Measurements from ENCODE around the gene PLA2G3. TPM values are rescaled to one million over a fixed set of nuclear protein-coding genes. Genes with fewer than 3 reads are reported as not detected.

PLA2G3 gene
- polyA plus RNA-seq, 1 donor (not counting 4 experiments of a cell fraction or from before 2014, with no cell fraction given) = 0.38 TPM

GRCh38 chr22:31103899-31104694, 36.2 kb downstream of the PLA2G3 start:
- Histone ChIP-seq H3K9me1 (ENCODE audit: control insufficient read depth, extremely low read depth, insufficient read depth, low read length) (no peaks in the 10 kb centered on the region), H3K9me3 (ENCODE audit: control insufficient read depth, low read depth, low read length) (no peaks in the 10 kb centered on the region), H3K79me2 (ENCODE audit: control insufficient read depth, insufficient read depth, low read length) (no peaks in the 10 kb centered on the region), H3K4me3 (ENCODE audit: control insufficient read depth in 2 of 3, extremely low read depth in 1 of 3, insufficient read depth in 2 of 3, low read depth in 1 of 3, low read length in 3 of 3) (no peak overlapping the region), H3K36me3 (ENCODE audit: control insufficient read depth in 2 of 2, extremely low read depth in 1 of 2, insufficient read depth in 2 of 2, low read length in 2 of 2) (peaks cover 30 to 42% of the 10 kb centered on the region in 2 experiments), H3K9ac (ENCODE audit: control insufficient read depth, extremely low read depth, insufficient read depth, low read length) (no peak overlapping the region), H3K27me3 (ENCODE audit: control insufficient read depth, extremely low read depth, insufficient read depth, low read length) (no peaks in the 10 kb centered on the region), H3K4me2 (ENCODE audit: control insufficient read depth, extremely low read depth, insufficient read depth, low read depth, low read length) (no peak overlapping the region), H3K4me1 (ENCODE audit: control insufficient read depth, extremely low read depth, insufficient read depth, low read length) (peaks cover 10% of the 10 kb centered on the region), H2AFZ (ENCODE audit: control insufficient read depth, low read length) (no peak overlapping the region), H4K20me1 (ENCODE audit: control insufficient read depth, extremely low read depth, insufficient read depth, low read length) (peaks cover 16% of the 10 kb centered on the region), H3K27ac (ENCODE audit: control insufficient read depth, insufficient read depth, low read length) (no peak overlapping the region)
- DNase-seq (ENCODE audit: low read depth, low spot score) (no peak), FAIRE-seq (no peak)
- dilution Hi-C loops (cut with MboI; ENCODE audit: extremely low pct_ligation_motif_present, low sequenced_read_pairs) = no loop called here
- TF ChIP-seq CTCF (optimal IDR thresholded peaks at IDR 0.05 in 1 of 3, IDR thresholded peaks at IDR 0.05 in 1 of 3, conservative IDR thresholded peaks at IDR 0.05 in 1 of 3; ENCODE audit: extremely low read depth in 1 of 3, insufficient read depth in 2 of 3, low read length in 3 of 3) (no peak), EZH2 (IDR thresholded peaks at IDR 0.05; ENCODE audit: low read length) (no peak)

GRCh38 chr22:31103111-31103510, 37.2 kb downstream of the PLA2G3 start:
- no peak overlapping the region for H3K9ac ChIP-seq (ENCODE audit: control insufficient read depth, extremely low read depth, insufficient read depth, low read length)
- dilution Hi-C loops (cut with MboI; ENCODE audit: extremely low pct_ligation_motif_present, low sequenced_read_pairs) = no loop called here
- H4K20me1 ChIP-seq (ENCODE audit: control insufficient read depth, extremely low read depth, insufficient read depth, low read length) = peaks cover 18% of the 10 kb centered on the region
- H3K4me3 ChIP-seq (ENCODE audit: control insufficient read depth in 2 of 3, extremely low read depth in 1 of 3, insufficient read depth in 2 of 3, low read depth in 1 of 3, low read length in 3 of 3) = no peak overlapping the region
- H3K27me3 ChIP-seq (ENCODE audit: control insufficient read depth, extremely low read depth, insufficient read depth, low read length) = no peaks in the 10 kb centered on the region
- no peak for DNase-seq (ENCODE audit: low read depth, low spot score)
- peaks cover 10% of the 10 kb centered on the region for H3K4me1 ChIP-seq (ENCODE audit: control insufficient read depth, extremely low read depth, insufficient read depth, low read length)
- no peak overlapping the region for H3K4me2 ChIP-seq (ENCODE audit: control insufficient read depth, extremely low read depth, insufficient read depth, low read depth, low read length)
- no peak overlapping the region for H2AFZ ChIP-seq (ENCODE audit: control insufficient read depth, low read length)
- no peaks in the 10 kb centered on the region for H3K9me1 ChIP-seq (ENCODE audit: control insufficient read depth, extremely low read depth, insufficient read depth, low read length)
- no peak overlapping the region for H3K27ac ChIP-seq (ENCODE audit: control insufficient read depth, insufficient read depth, low read length)
- TF ChIP-seq EZH2 (IDR thresholded peaks at IDR 0.05; ENCODE audit: low read length) (no peak), CTCF (optimal IDR thresholded peaks at IDR 0.05 in 1 of 3, IDR thresholded peaks at IDR 0.05 in 1 of 3, conservative IDR thresholded peaks at IDR 0.05 in 1 of 3; ENCODE audit: extremely low read depth in 1 of 3, insufficient read depth in 2 of 3, low read length in 3 of 3) (no peak)
- peaks cover 36 to 44% of the 10 kb centered on the region in 2 experiments for H3K36me3 ChIP-seq (ENCODE audit: control insufficient read depth in 2 of 2, extremely low read depth in 1 of 2, insufficient read depth in 2 of 2, low read length in 2 of 2)
- FAIRE-seq = no peak
- no peaks in the 10 kb centered on the region for H3K79me2 ChIP-seq (ENCODE audit: control insufficient read depth, insufficient read depth, low read length)
- no peaks in the 10 kb centered on the region for H3K9me3 ChIP-seq (ENCODE audit: control insufficient read depth, low read depth, low read length)
